ENCODE results near the gene CNTN5. TPM values are rescaled to one million over a fixed set of nuclear protein-coding genes. Genes with fewer than 3 reads are reported as not detected.
"Not testable (repeated sequence)": the region's sequence is repeated elsewhere in the genome, so short reads cannot be mapped to it uniquely, and the experiment has no call there.

Gene CNTN5
- total and polyA plus RNA-seq, 2 donors (not counting 1 experiment from before 2014, with no cell fraction given) = 0.17 TPM; not detected in 1

- Histone ChIP-seq H3K27ac (ENCODE audit: insufficient read depth, low read length) (no peak overlapping the region), H3K79me2 (ENCODE audit: control insufficient read depth, insufficient read depth, low read length) (no peaks in the 10 kb centered on the region), H3K36me3 (ENCODE audit: control insufficient read depth, insufficient read depth, low read length) (no peaks in the 10 kb centered on the region), H3K4me3 (replicated peaks in 1 of 4; ENCODE audit: control extremely low read depth in 1 of 4, insufficient read depth in 1 of 4, low read depth in 3 of 4, low read length in 4 of 4) (no peak overlapping the region), H2AFZ (ENCODE audit: low read length) (no peak overlapping the region), H3K9me3 (ENCODE audit: control insufficient read depth, insufficient read depth, low read depth, low read length) (no peaks in the 10 kb centered on the region), H3K27me3 (ENCODE audit: control insufficient read depth, insufficient read depth, low read length) (no peaks in the 10 kb centered on the region), H3K4me2 (ENCODE audit: extremely low read depth, insufficient read depth, low read length) (no peak overlapping the region), H3K4me1 (ENCODE audit: control insufficient read depth, extremely low read depth, insufficient read depth, low read length) (no peaks in the 10 kb centered on the region), H3K9ac (ENCODE audit: insufficient read depth, low read length) (no peak overlapping the region), H4K20me1 (ENCODE audit: control insufficient read depth, extremely low read depth, insufficient read depth, low read length) (no peaks in the 10 kb centered on the region)
- TF ChIP-seq EZH2 (IDR thresholded peaks at IDR 0.05; ENCODE audit: low read length, missing control alignments) = no peak
- TF ChIP-seq, protein P1, sequence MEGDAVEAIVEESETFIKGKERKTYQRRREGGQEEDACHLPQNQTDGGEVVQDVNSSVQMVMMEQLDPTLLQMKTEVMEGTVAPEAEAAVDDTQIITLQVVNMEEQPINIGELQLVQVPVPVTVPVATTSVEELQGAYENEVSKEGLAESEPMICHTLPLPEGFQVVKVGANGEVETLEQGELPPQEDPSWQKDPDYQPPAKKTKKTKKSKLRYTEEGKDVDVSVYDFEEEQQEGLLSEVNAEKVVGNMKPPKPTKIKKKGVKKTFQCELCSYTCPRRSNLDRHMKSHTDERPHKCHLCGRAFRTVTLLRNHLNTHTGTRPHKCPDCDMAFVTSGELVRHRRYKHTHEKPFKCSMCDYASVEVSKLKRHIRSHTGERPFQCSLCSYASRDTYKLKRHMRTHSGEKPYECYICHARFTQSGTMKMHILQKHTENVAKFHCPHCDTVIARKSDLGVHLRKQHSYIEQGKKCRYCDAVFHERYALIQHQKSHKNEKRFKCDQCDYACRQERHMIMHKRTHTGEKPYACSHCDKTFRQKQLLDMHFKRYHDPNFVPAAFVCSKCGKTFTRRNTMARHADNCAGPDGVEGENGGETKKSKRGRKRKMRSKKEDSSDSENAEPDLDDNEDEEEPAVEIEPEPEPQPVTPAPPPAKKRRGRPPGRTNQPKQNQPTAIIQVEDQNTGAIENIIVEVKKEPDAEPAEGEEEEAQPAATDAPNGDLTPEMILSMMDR (conservative IDR thresholded peaks at IDR 0.05 in 1 of 2, IDR thresholded peaks at IDR 0.05 in 1 of 2; ENCODE audit: low read depth in 1 of 2, low read length in 2 of 2) = no peak
- no peak for DNase-seq (ENCODE audit: low read depth in 2 of 2)
Observed at GRCh38 chr11:99281331-99281730, 260.6 kb downstream of the CNTN5 start.

DNA sequence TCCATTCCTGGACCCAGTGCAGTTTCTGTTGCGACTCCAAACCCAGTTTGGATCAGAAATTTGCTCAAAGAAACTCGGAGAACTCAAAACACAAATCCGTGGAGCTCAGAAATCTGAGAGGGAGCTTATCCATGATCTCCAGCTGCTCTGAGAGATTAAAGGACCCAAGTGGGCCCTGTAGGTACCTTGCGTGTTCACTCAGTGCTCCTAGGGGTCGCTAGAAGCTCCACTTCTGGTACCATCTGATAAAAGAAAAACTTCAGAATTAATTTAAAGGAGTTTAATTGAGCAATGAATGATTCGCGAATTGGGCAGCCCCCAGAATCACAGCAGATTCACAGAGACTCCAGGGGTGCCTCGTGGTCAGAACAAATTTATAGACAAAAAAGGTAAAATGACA, 277.2 kb downstream of the CNTN5 start:
- not testable (repeated sequence) for H3K4me2 ChIP-seq (ENCODE audit: extremely low read depth, insufficient read depth, low read length); H3K9ac ChIP-seq (ENCODE audit: insufficient read depth, low read length); DNase-seq (ENCODE audit: low read depth in 2 of 2); H3K79me2 ChIP-seq (ENCODE audit: control insufficient read depth, insufficient read depth, low read length); H3K4me1 ChIP-seq (ENCODE audit: control insufficient read depth, extremely low read depth, insufficient read depth, low read length); H3K9me3 ChIP-seq (ENCODE audit: control insufficient read depth, insufficient read depth, low read depth, low read length); H2AFZ ChIP-seq (ENCODE audit: low read length); H3K27me3 ChIP-seq (ENCODE audit: control insufficient read depth, insufficient read depth, low read length); H4K20me1 ChIP-seq (ENCODE audit: control insufficient read depth, extremely low read depth, insufficient read depth, low read length); H3K4me3 ChIP-seq (replicated peaks in 1 of 4; ENCODE audit: control extremely low read depth in 1 of 4, insufficient read depth in 1 of 4, low read depth in 3 of 4, low read length in 4 of 4); H3K36me3 ChIP-seq (ENCODE audit: control insufficient read depth, insufficient read depth, low read length); H3K27ac ChIP-seq (ENCODE audit: insufficient read depth, low read length)

- H3K79me2 ChIP-seq (ENCODE audit: control insufficient read depth, insufficient read depth, low read length) = no peaks in the 10 kb centered on the region
- no peak overlapping the region for H3K9ac ChIP-seq (ENCODE audit: insufficient read depth, low read length)
- H3K27ac ChIP-seq (ENCODE audit: insufficient read depth, low read length) = no peak overlapping the region
- no peaks in the 10 kb centered on the region for H3K36me3 ChIP-seq (ENCODE audit: control insufficient read depth, insufficient read depth, low read length)
- H3K4me1 ChIP-seq (ENCODE audit: control insufficient read depth, extremely low read depth, insufficient read depth, low read length) = no peaks in the 10 kb centered on the region
- no peak overlapping the region for H3K4me2 ChIP-seq (ENCODE audit: extremely low read depth, insufficient read depth, low read length)
- no peaks in the 10 kb centered on the region for H3K27me3 ChIP-seq (ENCODE audit: control insufficient read depth, insufficient read depth, low read length)
- no peak overlapping the region for H3K4me3 ChIP-seq (replicated peaks in 1 of 4; ENCODE audit: control extremely low read depth in 1 of 4, insufficient read depth in 1 of 4, low read depth in 3 of 4, low read length in 4 of 4)
- TF ChIP-seq, protein P1 (conservative IDR thresholded peaks at IDR 0.05 in 1 of 2, IDR thresholded peaks at IDR 0.05 in 1 of 2; ENCODE audit: low read depth in 1 of 2, low read length in 2 of 2) = no peak
- no peak for TF ChIP-seq EZH2 (IDR thresholded peaks at IDR 0.05; ENCODE audit: low read length, missing control alignments)
- H4K20me1 ChIP-seq (ENCODE audit: control insufficient read depth, extremely low read depth, insufficient read depth, low read length) = no peaks in the 10 kb centered on the region
- DNase-seq (ENCODE audit: low read depth in 2 of 2) = no peak
- no peak overlapping the region for H2AFZ ChIP-seq (ENCODE audit: low read length)
- no peaks in the 10 kb centered on the region for H3K9me3 ChIP-seq (ENCODE audit: control insufficient read depth, insufficient read depth, low read depth, low read length)
Observed at GRCh38 chr11:99307510-99308088, 286.9 kb downstream of the CNTN5 start.
